Testis (tissue), 3 donors: Measurements from ENCODE around the gene SOX14. TPM values are rescaled to one million over a fixed set of nuclear protein-coding genes. Genes with fewer than 3 reads are reported as not detected.

Experiments
- DNase-seq: peaks from one replicate; pipeline ENCODE4 v3.0.0-alpha.2; 2019
- H3K27ac ChIP-seq, 2 donors: fragments of 200-600 bp; sonication (generic); one replicate each; pipeline ENCODE4 v1.5.1; 2019
- H3K27me3 ChIP-seq: fragments of 200-600 bp; sonication (generic); one replicate; pipeline ENCODE4 v1.5.1; 2019
- H3K36me3 ChIP-seq: fragments of 200-600 bp; sonication (generic); one replicate; pipeline ENCODE4 v1.5.1; 2017; ENCODE audit warnings: low read depth; ENCODE audit errors: missing control alignments
- H3K4me1 ChIP-seq: fragments of 200-600 bp; sonication (generic); one replicate; pipeline ENCODE4 v1.5.1; 2019
- H3K4me3 ChIP-seq, 2 donors: fragments of 200-600 bp; sonication (generic); one replicate each; pipeline ENCODE4 v1.5.1; 2017 to 2019
- H3K9me3 ChIP-seq: fragments of 200-600 bp; sonication (generic); one replicate; pipeline ENCODE4 v1.5.1; 2017
- CTCF ChIP-seq, 3 experiments: fragments of 450-650 bp in 2 of 3; fragments of 200-600 bp in 1 of 3; sonication (generic) in 1 of 3; IDR thresholded peaks; one replicate each; pipeline ENCODE4 v1.5.1; 2016 to 2019; ENCODE audit warnings: antibody characterized with exemption in 3 of 3, mild to moderate bottlenecking in 2 of 3, moderate library complexity in 1 of 3
- POLR2A ChIP-seq: fragments of 450-650 bp; IDR thresholded peaks from one replicate; pipeline ENCODE4 v1.6.1; 2017; ENCODE audit warnings: antibody characterized with exemption, mild to moderate bottlenecking, moderate library complexity
- WGBS, 2 donors: methylation state at CpG; one replicate each; pipeline ENCODE4 v1.1.5; 2018; 5-methylcytosine and 5-hydroxymethylcytosine counted together
- intact Hi-C: fragments of 100-400 bp; cut with DNase I; formaldehyde crosslinking; loops from one replicate; pipeline ENCODE4 v1.15.1; 2023; ENCODE audit warnings: low total_unique reads
- polyA plus RNA-seq: library from polyadenylated mRNA; stranded (reverse); fragments of 350-450 nt; fragmentation: Illumina TruSeq; extraction: RNeasy Lipid Tissue Mini Kit (QIAGEN cat#74804); gene quantifications from one replicate; pipeline ENCODE4 v1.2.3, GENCODE V29; 2014; ENCODE audit warnings: low read depth, low replicate concordance; ENCODE audit not compliant: insufficient read depth
- total RNA-seq, 2 donors: library from RNA; depleted of rRNA; stranded (reverse); fragments of >200 nt; gene quantifications; one replicate each; pipeline ENCODE4 v1.2.3, GENCODE V29; 2016

Gene SOX14
- total and polyA plus RNA-seq, 3 donors from 2014 or later: not detected

- Histone ChIP-seq H3K27me3 (no peaks in the 10 kb centered on the region), H3K9me3 (no peaks in the 10 kb centered on the region), H3K27ac (no peak overlapping the region), H3K36me3 (no peaks in the 10 kb centered on the region), H3K4me1 (peaks cover 9% of the 10 kb centered on the region), H3K4me3 (peak overlapping the region; percentile 4 to 51)
- DNase-seq: no peak
- 0 to 2% methylated on average over 31 to 43 of the region's 45 CpGs for WGBS, 2 donors
- TF ChIP-seq POLR2A (no peak), CTCF (IDR thresholded peaks at IDR 0.05) (no peak)
- intact Hi-C loops: no loop called here
Measured at GRCh38 chr3:137770835-137771399, 6.8 kb downstream of the SOX14 start.

- Histone ChIP-seq H3K4me3 (peak overlapping the region; percentile 4 to 51), H3K4me1 (peaks cover 9% of the 10 kb centered on the region), H3K27ac (no peak overlapping the region), H3K27me3 (no peaks in the 10 kb centered on the region), H3K9me3 (no peaks in the 10 kb centered on the region), H3K36me3 (no peaks in the 10 kb centered on the region)
- DNase-seq: no peak
- TF ChIP-seq CTCF (IDR thresholded peaks at IDR 0.05) (no peak), POLR2A (no peak)
- 1 to 2% methylated on average over 53 of the region's 53 CpGs for WGBS, 2 donors
- intact Hi-C loops: no loop called here
Measured at GRCh38 chr3:137771401-137772213, 7.5 kb downstream of the SOX14 start.

DNA sequence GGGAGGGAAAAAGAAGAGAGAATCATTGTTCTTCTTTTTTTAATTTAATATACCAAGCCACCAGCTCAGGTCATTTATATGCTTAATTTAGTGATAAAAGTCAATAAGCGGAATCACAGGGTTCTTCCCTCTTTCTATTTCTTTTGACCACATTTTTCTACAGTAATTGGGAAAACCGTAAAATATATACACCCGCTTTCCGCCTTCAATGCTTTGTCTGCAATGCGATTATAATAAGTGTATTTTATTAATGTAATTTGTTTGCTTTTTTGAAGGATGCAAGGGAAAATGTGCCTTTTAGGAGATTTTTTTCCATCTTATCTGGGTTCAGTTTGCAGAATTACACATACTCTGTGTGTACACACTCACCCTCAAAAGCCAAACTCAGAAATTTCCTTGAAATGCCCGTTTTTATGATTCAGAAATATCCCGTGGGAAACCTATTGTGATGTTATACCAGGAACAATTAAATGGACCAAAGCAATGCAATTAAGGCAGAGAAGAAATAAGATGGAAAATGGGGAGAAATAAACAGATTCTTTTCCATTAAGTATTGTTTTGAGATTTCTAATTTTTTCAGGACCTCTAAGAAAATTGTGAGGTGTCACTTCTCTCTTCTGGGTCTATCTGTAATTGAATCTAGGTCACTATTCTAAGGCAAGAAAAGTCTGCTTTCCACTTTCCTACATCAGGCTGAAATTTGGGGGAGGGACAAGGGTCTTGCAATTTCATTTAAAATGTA is 8.3 kb downstream of the SOX14 start:
- no peaks in the 10 kb centered on the region for H3K27me3 ChIP-seq
- WGBS, 2 donors: 7 to 11% methylated on average over 7 of the region's 7 CpGs
- no peaks in the 10 kb centered on the region for H3K9me3 ChIP-seq
- peaks cover 9% of the 10 kb centered on the region for H3K4me1 ChIP-seq
- DNase-seq: no peak
- H3K27ac ChIP-seq: no peak overlapping the region
- no peak for TF ChIP-seq CTCF (IDR thresholded peaks at IDR 0.05)
- TF ChIP-seq POLR2A: no peak
- peak overlapping the region; percentile 4 to 51 for H3K4me3 ChIP-seq
- intact Hi-C loops: no loop called here
- H3K36me3 ChIP-seq: no peaks in the 10 kb centered on the region

GRCh38 chr3:137778941-137779340 is 14.8 kb downstream of the SOX14 start:
- no peaks in the 10 kb centered on the region for H3K9me3 ChIP-seq
- intact Hi-C loops: no loop called here
- no peak for TF ChIP-seq CTCF (IDR thresholded peaks at IDR 0.05)
- no peak for TF ChIP-seq POLR2A
- WGBS, 2 donors: 30 to 31% methylated on average over 2 of the region's 2 CpGs
- no peak overlapping the region for H3K4me3 ChIP-seq
- H3K27me3 ChIP-seq: no peaks in the 10 kb centered on the region
- H3K27ac ChIP-seq: no peak overlapping the region
- no peak for DNase-seq
- no peaks in the 10 kb centered on the region for H3K4me1 ChIP-seq
- H3K36me3 ChIP-seq: no peaks in the 10 kb centered on the region
